ENCODE measurements around the gene ECT2L. TPM values are rescaled to one million over a fixed set of nuclear protein-coding genes. Genes with fewer than 3 reads are reported as not detected.

The ECT2L gene
- total and polyA plus RNA-seq, 8 donors = 0.08 to 0.18 TPM; not detected in 6

DNA sequence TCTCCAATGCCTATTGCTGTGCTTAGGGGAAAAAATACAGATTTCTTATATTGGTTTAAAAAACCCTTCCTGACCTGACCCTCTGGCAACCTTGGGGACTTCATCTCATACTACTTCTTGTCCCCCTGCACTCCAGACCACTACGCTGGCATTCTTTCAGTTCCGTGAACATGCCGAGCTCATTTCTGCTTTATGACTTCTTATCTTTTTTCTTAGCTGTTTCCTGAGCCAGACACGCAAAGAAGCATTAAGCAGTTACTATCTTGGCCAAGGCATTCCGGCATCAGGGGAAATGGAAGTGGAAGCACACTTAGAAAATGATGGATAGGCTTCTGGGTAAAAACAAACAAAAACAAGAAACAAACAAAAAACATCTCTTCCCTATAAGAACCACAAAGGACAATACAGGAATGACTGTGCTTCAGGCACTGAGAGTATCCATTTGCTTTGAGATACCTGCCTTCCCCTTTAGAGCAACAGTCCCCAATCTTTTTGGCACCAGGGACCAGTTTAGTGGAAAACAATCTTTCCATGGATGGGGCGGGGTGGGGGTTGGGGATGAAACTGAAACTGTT lies 26.7 kb upstream of the ECT2L start:
- no peaks in the 10 kb centered on the region for H3K36me3 ChIP-seq
- no peaks in the 10 kb centered on the region for H3K9me3 ChIP-seq
- no peak overlapping the region for H3K27ac ChIP-seq
- DNase-seq = peak in 1 of 2 donors; percentile 48
- H3K27me3 ChIP-seq = no peaks in the 10 kb centered on the region
- intact Hi-C loops (cut with DNase I; ENCODE audit: low total_unique reads) = loop anchor here (10.0 kb wide), 1 partner anchor 344 kb away; no protein-coding TSS in a partner anchor
- no peak for TF ChIP-seq EP300 (IDR thresholded peaks at IDR 0.05)
- TF ChIP-seq, protein P1, sequence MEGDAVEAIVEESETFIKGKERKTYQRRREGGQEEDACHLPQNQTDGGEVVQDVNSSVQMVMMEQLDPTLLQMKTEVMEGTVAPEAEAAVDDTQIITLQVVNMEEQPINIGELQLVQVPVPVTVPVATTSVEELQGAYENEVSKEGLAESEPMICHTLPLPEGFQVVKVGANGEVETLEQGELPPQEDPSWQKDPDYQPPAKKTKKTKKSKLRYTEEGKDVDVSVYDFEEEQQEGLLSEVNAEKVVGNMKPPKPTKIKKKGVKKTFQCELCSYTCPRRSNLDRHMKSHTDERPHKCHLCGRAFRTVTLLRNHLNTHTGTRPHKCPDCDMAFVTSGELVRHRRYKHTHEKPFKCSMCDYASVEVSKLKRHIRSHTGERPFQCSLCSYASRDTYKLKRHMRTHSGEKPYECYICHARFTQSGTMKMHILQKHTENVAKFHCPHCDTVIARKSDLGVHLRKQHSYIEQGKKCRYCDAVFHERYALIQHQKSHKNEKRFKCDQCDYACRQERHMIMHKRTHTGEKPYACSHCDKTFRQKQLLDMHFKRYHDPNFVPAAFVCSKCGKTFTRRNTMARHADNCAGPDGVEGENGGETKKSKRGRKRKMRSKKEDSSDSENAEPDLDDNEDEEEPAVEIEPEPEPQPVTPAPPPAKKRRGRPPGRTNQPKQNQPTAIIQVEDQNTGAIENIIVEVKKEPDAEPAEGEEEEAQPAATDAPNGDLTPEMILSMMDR (IDR thresholded peaks at IDR 0.05) = no peak
- no peak for TF ChIP-seq POLR2A (IDR thresholded peaks at IDR 0.05)
- TF ChIP-seq POLR2AphosphoS5 (IDR thresholded peaks at IDR 0.05) = no peak
- WGBS, 5 donors = 39 to 48% (median 42%) methylated on average over 6 of the region's 6 CpGs
- H3K4me3 ChIP-seq = no peak overlapping the region
- H3K4me1 ChIP-seq = peaks cover 6 to 11% (median 10%) of the 10 kb centered on the region in 4 donors

DNA sequence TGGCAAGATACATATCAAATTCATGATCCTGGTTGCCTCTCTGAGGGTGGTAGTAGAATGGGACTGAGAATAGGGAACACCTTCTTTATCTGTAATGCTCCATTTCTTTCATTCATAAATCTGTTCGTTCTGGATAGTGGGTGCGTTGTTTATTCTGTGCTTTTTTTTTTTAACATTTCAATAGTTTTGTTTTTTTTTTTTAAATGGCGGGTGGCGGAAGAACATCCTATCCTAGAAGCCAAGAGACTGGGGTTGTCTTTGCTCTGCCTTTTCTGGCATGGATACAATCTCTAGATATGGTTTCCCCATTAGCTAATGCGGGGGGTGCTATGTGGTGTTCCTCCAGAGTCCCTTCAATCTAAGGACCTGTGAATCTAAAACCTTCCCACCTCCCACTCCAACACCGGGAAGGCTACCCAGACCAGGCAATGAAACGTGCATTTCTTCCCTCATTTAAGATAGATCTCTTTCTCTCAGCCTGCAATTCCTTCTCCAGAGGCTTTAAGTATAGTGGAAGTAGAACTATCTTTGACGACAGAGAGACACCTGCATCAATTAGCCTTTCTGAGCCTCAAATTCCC lies 23.2 kb upstream of the ECT2L start:
- intact Hi-C loops (cut with DNase I; ENCODE audit: low total_unique reads) = loop anchor here (5.0 kb wide), 1 partner anchor 85 kb away; no protein-coding TSS in a partner anchor
- Histone ChIP-seq H3K4me3 (peak overlapping the region; percentile 78 to 92 (median 85)), H3K27me3 (no peaks in the 10 kb centered on the region), H3K9me3 (no peaks in the 10 kb centered on the region), H3K36me3 (peaks cover 0 to 20% (median 15%) of the 10 kb centered on the region in 4 donors), H3K4me1 (peaks cover 9 to 29% (median 23%) of the 10 kb centered on the region in 4 donors), H3K27ac (peak overlapping the region in 4 of 5 donors; percentile 92 to 96 (median 94))
- DNase-seq = peak in 1 of 2 donors; percentile 24
- TF ChIP-seq POLR2AphosphoS5 (IDR thresholded peaks at IDR 0.05) = no peak
- no peak for TF ChIP-seq EP300 (IDR thresholded peaks at IDR 0.05)
- TF ChIP-seq, protein P1 (IDR thresholded peaks at IDR 0.05) = no peak
- no peak for TF ChIP-seq POLR2A (IDR thresholded peaks at IDR 0.05)
- WGBS, 5 donors = 8 to 19% (median 15%) methylated on average over 8 of the region's 8 CpGs

DNA sequence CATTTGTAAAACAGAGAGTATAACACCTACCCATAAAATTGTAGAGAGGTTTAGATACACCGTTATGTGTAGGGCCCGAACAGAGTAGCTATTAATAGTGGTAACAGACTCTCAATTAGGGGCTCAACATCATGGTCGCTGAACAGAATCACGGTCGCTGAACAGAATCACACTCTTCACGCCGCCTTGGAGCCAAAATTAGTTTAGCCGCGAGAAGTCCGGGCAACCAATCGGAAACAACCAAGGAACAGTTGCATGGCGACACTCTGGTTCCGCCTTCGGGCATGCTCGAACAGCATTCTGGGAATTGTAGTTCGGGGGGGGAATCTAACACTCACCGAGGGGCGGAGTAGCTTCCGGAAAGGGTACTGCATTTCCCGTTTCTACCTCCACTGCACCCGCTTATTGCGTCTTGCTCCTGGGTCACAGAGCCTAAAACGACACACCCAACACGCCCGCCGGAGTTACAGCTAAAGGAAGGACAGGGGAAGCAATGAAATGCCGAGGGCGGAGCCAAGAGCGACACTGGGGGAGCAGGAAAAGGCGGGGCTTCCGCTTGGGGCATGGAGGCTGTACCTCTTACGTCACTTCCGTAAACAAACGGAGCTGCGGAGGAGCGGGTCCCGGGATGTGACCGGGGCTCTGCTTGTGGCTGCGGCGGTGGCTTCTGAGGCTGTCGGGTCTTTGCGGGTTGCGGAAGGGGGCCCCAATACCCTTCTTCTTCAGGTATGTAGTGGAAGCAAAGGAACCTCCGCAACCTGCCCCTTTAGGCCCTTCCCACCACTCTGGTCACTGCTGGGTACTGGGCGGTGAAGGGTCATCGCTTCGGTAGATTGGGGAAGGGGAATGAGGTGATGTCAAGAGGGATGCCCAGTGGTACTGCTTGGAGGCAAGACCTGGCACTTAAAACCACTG lies 22.5 kb upstream of the ECT2L start, which contains the start of gene CCDC28A:
TSS of gene CCDC28A (plus strand) at position 593 of the 915 bp plus-strand sequence. CDS start 2,352 bp downstream, outside the sequence.
- 0 to 1% (median 0%) methylated on average over 45 to 47 of the region's 47 CpGs for WGBS, 5 donors
- DNase-seq = peak; percentile 93 to 98
- Histone ChIP-seq H3K27me3 (no peaks in the 10 kb centered on the region), H3K4me1 (peaks cover 9 to 29% (median 23%) of the 10 kb centered on the region in 4 donors), H3K27ac (peak within 1 kb of the TSS; percentile 92 to 99 (median 95)), H3K4me3 (peak within 1 kb of the TSS; percentile 78 to 92 (median 85)), H3K36me3 (peaks cover 0 to 27% (median 23%) of the 10 kb centered on the region in 4 donors), H3K9me3 (no peaks in the 10 kb centered on the region)
- intact Hi-C loops (cut with DNase I; ENCODE audit: low total_unique reads) = loop anchor here (5.0 kb wide), 1 partner anchor 86 kb away; no protein-coding TSS in a partner anchor
- TF ChIP-seq POLR2A (IDR thresholded peaks at IDR 0.05) = no peak
- TF ChIP-seq POLR2AphosphoS5 (IDR thresholded peaks at IDR 0.05) = peak; percentile 16 to 70 (median 30)

DNA sequence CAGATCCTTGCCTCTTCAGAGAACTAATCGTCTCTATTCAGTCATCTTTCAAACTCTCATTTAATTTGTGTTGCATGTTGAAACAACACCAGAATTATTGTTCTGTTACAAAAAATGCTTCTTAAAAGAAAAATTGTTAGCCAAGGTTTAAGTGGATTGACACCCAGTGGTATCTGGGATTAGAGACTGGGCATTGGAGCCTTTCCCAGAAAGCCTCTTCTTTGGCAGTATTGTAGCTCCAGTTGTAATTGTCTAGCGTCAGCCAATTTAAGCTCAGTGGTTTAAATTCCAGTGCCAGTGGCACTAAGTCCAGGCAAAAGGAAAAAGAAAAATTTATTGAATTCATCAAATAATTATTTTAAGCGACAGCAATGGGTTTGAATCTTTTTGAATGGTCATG lies 21.5 kb upstream of the ECT2L start:
- H3K27ac ChIP-seq = peak overlapping the region in 3 of 5 donors; percentile 92 to 95 (median 93)
- no peak for TF ChIP-seq POLR2A (IDR thresholded peaks at IDR 0.05)
- no peak for TF ChIP-seq POLR2AphosphoS5 (IDR thresholded peaks at IDR 0.05)
- TF ChIP-seq, protein P1 (IDR thresholded peaks at IDR 0.05) = no peak
- TF ChIP-seq EP300 (IDR thresholded peaks at IDR 0.05) = no peak
- H3K36me3 ChIP-seq = peaks cover 0 to 36% (median 31%) of the 10 kb centered on the region in 4 donors
- no peaks in the 10 kb centered on the region for H3K9me3 ChIP-seq
- peaks cover 9 to 29% (median 23%) of the 10 kb centered on the region in 4 donors for H3K4me1 ChIP-seq
- intact Hi-C loops (cut with DNase I; ENCODE audit: low total_unique reads) = loop anchor here (5.0 kb wide), 1 partner anchor 87 kb away; no protein-coding TSS in a partner anchor
- H3K27me3 ChIP-seq = no peaks in the 10 kb centered on the region
- 17 to 32% (median 30%) methylated on average over 3 of the region's 3 CpGs for WGBS, 5 donors
- H3K4me3 ChIP-seq = peak overlapping the region; percentile 78 to 92 (median 85)
- DNase-seq = peak in 1 of 2 donors; percentile 22
